Measurements from ENCODE around the gene ZFAND3.

GRCh38 chr6:37959061-37959460 is 139.5 kb downstream of the ZFAND3 start:
- TF ChIP-seq CTCF (conservative IDR thresholded peaks at IDR 0.05; ENCODE audit: low read depth, low read length) (no peak), EZH2 (IDR thresholded peaks at IDR 0.05; ENCODE audit: low read length, unreplicated experiment) (no peak)

All from PC-3 (cell line).